NOMO-1 (cell line): ENCODE measurements around the gene NFU1.

ENCODE experiments used
- DNase-seq, 2 experiments: peaks; one replicate each; lab custom pipeline; 2025; ENCODE audit not compliant: unreplicated experiment in 2 of 2; lab: John Stamatoyannopoulos, UW

NFU1 gene

GRCh38 chr2:69353360-69353759 lies 83.9 kb downstream of the NFU1 start:
- no peak for DNase-seq

- DNase-seq, result no peak
These were observed 88.5 kb downstream of the NFU1 start for GRCh38 chr2:69348781-69349180.
